Activated CD4-positive, CD25-positive, alpha-beta regulatory T cell treated with anti-CD3 and anti-CD28 coated beads, Interleukin-2, amount 50 U/mL, for 16 hours (primary cell): Measurements from ENCODE around the gene DNASE2B.

Experiments used
- DNase-seq: peaks from one replicate; pipeline ENCODE4 v3.0.0-alpha.2; 2020; ENCODE audit warnings: low read depth, low spot score

DNASE2B gene

GRCh38 chr1:84374991-84375696 lies 23.1 kb upstream of the DNASE2B start:
- no peak for DNase-seq

GRCh38 chr1:84376000-84376910 lies 22.0 kb upstream of the DNASE2B start:
- DNase-seq, result no peak

GRCh38 chr1:84377480-84378095 lies 20.7 kb upstream of the DNASE2B start:
- no peak for DNase-seq

- no peak for DNase-seq
Observed at GRCh38 chr1:84379138-84379916, 19.0 kb upstream of the DNASE2B start.

GRCh38 chr1:84379917-84380180 lies 18.4 kb upstream of the DNASE2B start:
- DNase-seq, result no peak

- DNase-seq, result no peak
Observed at GRCh38 chr1:84382127-84382526, 16.2 kb upstream of the DNASE2B start.

GRCh38 chr1:84385347-84385746 lies 12.9 kb upstream of the DNASE2B start:
- no peak for DNase-seq

GRCh38 chr1:84386716-84387479 lies 11.4 kb upstream of the DNASE2B start:
- no peak for DNase-seq

GRCh38 chr1:84387480-84388163 lies 10.7 kb upstream of the DNASE2B start:
- DNase-seq, result no peak

GRCh38 chr1:84390226-84390625 lies 8.1 kb upstream of the DNASE2B start:
- no peak for DNase-seq

GRCh38 chr1:84401156-84401555 lies 2.9 kb downstream of the DNASE2B start:
- no peak for DNase-seq

GRCh38 chr1:84402060-84402459 lies 3.8 kb downstream of the DNASE2B start:
- no peak for DNase-seq

GRCh38 chr1:84402501-84402900 lies 4.2 kb downstream of the DNASE2B start:
- DNase-seq, result no peak

- DNase-seq, result no peak
Observed at GRCh38 chr1:84403347-84403746, 5.1 kb downstream of the DNASE2B start.

- DNase-seq, result no peak
Observed at GRCh38 chr1:84406346-84406861, 8.1 kb downstream of the DNASE2B start.

- DNase-seq, result no peak
Observed at GRCh38 chr1:84407524-84407923, 9.2 kb downstream of the DNASE2B start.

GRCh38 chr1:84407958-84408422 lies 9.7 kb downstream of the DNASE2B start:
- no peak for DNase-seq

- DNase-seq, result no peak
Observed at GRCh38 chr1:84409888-84410287, 11.6 kb downstream of the DNASE2B start.

- DNase-seq, result no peak
Observed at GRCh38 chr1:84410328-84411095, 12.2 kb downstream of the DNASE2B start.
